SK-N-SH (cell line): ENCODE measurements around the gene COX4I1. TPM values are rescaled to one million over a fixed set of nuclear protein-coding genes. Genes with fewer than 3 reads are reported as not detected.

Experiments used
- CTCF ChIA-PET: fragments of 300-600, 350-600 bp; formaldehyde crosslinking; extraction: SDS; loops from one replicate; lab custom pipeline; 2021; lab: Yijun Ruan, JAX
- POLR2A ChIA-PET: fragments of 350-600 bp; sonication (Branson Sonifier 250); formaldehyde crosslinking; extraction: SDS; loops from one replicate; lab custom pipeline; 2020; ENCODE audit warnings: antibody characterized with exemption, inconsistent platforms; lab: Yijun Ruan, JAX
- DNase-seq: peaks from one replicate; pipeline ENCODE4 v3.0.0; 2012
- H2AFZ ChIP-seq: fragments of 200-600 bp; sonication (generic); 2 replicates; pipeline ENCODE4 v1.8.1; 2016; ENCODE audit warnings: antibody characterized with exemption, mild to moderate bottlenecking, low read depth
- H3F3A ChIP-seq: fragments of 200-600 bp; sonication (generic); replicated peaks from 2 replicates; pipeline ENCODE3; 2016; ENCODE audit warnings: antibody characterized with exemption, mild to moderate bottlenecking; ENCODE audit not compliant: insufficient read depth
- H3K27ac ChIP-seq, 2 experiments: fragments of 200-500 bp in 1 of 2; fragments of 200-600 bp in 1 of 2; sonication (Bioruptor generic) in 1 of 2; sonication (generic), shearing (Covaris generic) in 1 of 2; 2 replicates each; pipeline versions ENCODE4 v1.5.1 to v1.6.1; 2014 to 2016; ENCODE audit warnings: low read depth in 2 of 2, inconsistent platforms in 1 of 2, low read length in 1 of 2, mild to moderate bottlenecking in 1 of 2, mixed read lengths in 1 of 2
- H3K27me3 ChIP-seq: fragments of 200-600 bp; sonication (generic), shearing (Covaris generic); 2 replicates; pipeline ENCODE4 v1.6.1; 2016; ENCODE audit warnings: mixed run types; ENCODE audit not compliant: insufficient read depth
- H3K36me3 ChIP-seq, 2 experiments: fragments of 200-500 bp in 1 of 2; fragments of 200-600 bp in 1 of 2; sonication (Bioruptor generic) in 1 of 2; sonication (generic) in 1 of 2; replicated peaks in 1 of 2; 2 replicates each; pipeline versions ENCODE3 to v1.5.1; 2014 to 2016; ENCODE audit warnings: low read length in 1 of 2, mild to moderate bottlenecking in 1 of 2; ENCODE audit not compliant: insufficient read depth in 2 of 2, control insufficient read depth in 1 of 2
- H3K4me1 ChIP-seq, 2 experiments: fragments of 200-500 bp in 1 of 2; fragments of 200-600 bp in 1 of 2; sonication (Bioruptor generic) in 1 of 2; sonication (generic), shearing (Covaris generic) in 1 of 2; 2 replicates each; pipeline versions ENCODE4 v1.5.1 to v1.6.1; 2014 to 2016; ENCODE audit warnings: low read depth in 1 of 2, low read length in 1 of 2, mixed run types in 1 of 2; ENCODE audit not compliant: insufficient read depth in 2 of 2, control insufficient read depth in 1 of 2
- H3K4me2 ChIP-seq: fragments of 200-600 bp; sonication (generic), shearing (Covaris generic); 2 replicates; pipeline ENCODE4 v1.6.1; 2017; ENCODE audit warnings: mixed run types
- H3K4me3 ChIP-seq, 2 experiments: fragments of 200-500 bp in 1 of 2; fragments of 200-600 bp in 1 of 2; sonication (Bioruptor generic) in 1 of 2; sonication (generic), shearing (Covaris generic) in 1 of 2; 2 replicates each; pipeline versions ENCODE4 v1.5.1 to v1.8.1; 2014 to 2016; ENCODE audit warnings: low read depth in 2 of 2, inconsistent platforms in 1 of 2, low read length in 1 of 2, mild to moderate bottlenecking in 1 of 2, mixed read lengths in 1 of 2, moderate library complexity in 1 of 2
- H3K79me2 ChIP-seq: fragments of 200-600 bp; sonication (generic); 2 replicates; pipeline ENCODE4 v1.8.1; 2017; ENCODE audit warnings: mild to moderate bottlenecking; ENCODE audit not compliant: insufficient read depth
- H3K9ac ChIP-seq: fragments of 200-600 bp; sonication (generic); 2 replicates; pipeline ENCODE4 v1.6.1; 2017; ENCODE audit warnings: mixed run types
- H3K9me2 ChIP-seq: fragments of 200-600 bp; sonication (generic); 2 replicates; pipeline ENCODE4 v1.6.1; 2017; ENCODE audit warnings: mixed run types
- H3K9me3 ChIP-seq: fragments of 200-600 bp; sonication (generic); 2 replicates; pipeline ENCODE4 v1.6.1; 2017; ENCODE audit warnings: mixed run types, mild to moderate bottlenecking, moderate library complexity
- H4K20me1 ChIP-seq: fragments of 200-600 bp; sonication (generic); 2 replicates; pipeline ENCODE4 v1.6.1; 2017; ENCODE audit warnings: mild to moderate bottlenecking, mixed run types; ENCODE audit not compliant: insufficient read depth
- CHD2 ChIP-seq: fragments of 150-350 bp; IDR thresholded peaks from 2 replicates; pipeline ENCODE4 v1.6.1; 2018; ENCODE audit warnings: low read length; ENCODE audit not compliant: partially characterized antibody
- EP300 ChIP-seq, 2 experiments: IDR thresholded peaks; 2 replicates each; pipeline versions ENCODE4 v1.4.0 to v1.6.1; 2012; ENCODE audit warnings: borderline replicate concordance in 1 of 2, low read depth in 1 of 2, low read length in 1 of 2
- EZH2phosphoT487 ChIP-seq: fragments of 200-600 bp; sonication (generic); IDR thresholded peaks from 2 replicates; pipeline ENCODE4 v1.6.1; 2017; ENCODE audit warnings: low read depth, mixed run types, mild to moderate bottlenecking, antibody characterized with exemption, moderate library complexity, borderline replicate concordance
- TAF1 ChIP-seq: IDR thresholded peaks from 2 replicates; pipeline ENCODE4 v1.6.1; 2012; ENCODE audit warnings: low read depth, mild to moderate bottlenecking, low read length, moderate library complexity, borderline replicate concordance
- TEAD4 ChIP-seq: IDR thresholded peaks from 2 replicates; pipeline ENCODE4 v1.4.0; 2012; ENCODE audit warnings: mild to moderate bottlenecking, borderline replicate concordance; ENCODE audit not compliant: insufficient read depth
- WGBS: methylation state at CpG from one replicate; pipeline ENCODE4 v1.1.6; 2017; ENCODE audit warnings: low lambda C conversion rate; 5-methylcytosine and 5-hydroxymethylcytosine counted together
- polyA plus RNA-seq, 3 experiments: library from polyadenylated mRNA; depleted of rRNA; stranded (reverse); fragments of >200 nt; gene quantifications; 2 replicates each; pipeline ENCODE4 v1.2.3, GENCODE V29; 2012
- TF ChIP-seq, protein P1 (sequence below): IDR thresholded peaks from 2 replicates; pipeline ENCODE4 v1.6.1; 2012; ENCODE audit warnings: mild to moderate bottlenecking, low read depth, low read length, moderate library complexity

COX4I1 gene
- polyA plus RNA-seq, 1 of the 3 experiments (the other 2 are of a cell fraction) = 1,294 TPM

DNA sequence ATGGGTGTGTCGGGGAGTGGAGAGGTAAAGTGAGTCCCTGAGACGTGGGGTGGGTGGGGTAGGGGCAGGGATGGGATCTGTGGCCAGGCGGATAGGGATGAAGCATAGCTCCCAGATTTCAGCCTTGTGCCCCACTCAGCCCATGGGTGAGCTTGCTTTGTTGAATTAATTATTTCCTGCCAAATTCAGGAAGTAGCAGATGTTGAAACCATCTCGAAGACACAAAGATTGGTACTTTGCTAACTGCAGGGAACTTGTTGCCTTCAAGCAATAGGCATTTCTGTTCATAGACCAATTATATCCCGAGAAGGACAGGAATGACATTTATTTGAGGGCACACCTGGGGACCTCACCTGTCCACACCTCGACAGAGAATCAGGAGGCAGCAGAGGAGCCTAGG, 37.6 kb upstream of the COX4I1 start (continued):
- TF ChIP-seq, protein P1, sequence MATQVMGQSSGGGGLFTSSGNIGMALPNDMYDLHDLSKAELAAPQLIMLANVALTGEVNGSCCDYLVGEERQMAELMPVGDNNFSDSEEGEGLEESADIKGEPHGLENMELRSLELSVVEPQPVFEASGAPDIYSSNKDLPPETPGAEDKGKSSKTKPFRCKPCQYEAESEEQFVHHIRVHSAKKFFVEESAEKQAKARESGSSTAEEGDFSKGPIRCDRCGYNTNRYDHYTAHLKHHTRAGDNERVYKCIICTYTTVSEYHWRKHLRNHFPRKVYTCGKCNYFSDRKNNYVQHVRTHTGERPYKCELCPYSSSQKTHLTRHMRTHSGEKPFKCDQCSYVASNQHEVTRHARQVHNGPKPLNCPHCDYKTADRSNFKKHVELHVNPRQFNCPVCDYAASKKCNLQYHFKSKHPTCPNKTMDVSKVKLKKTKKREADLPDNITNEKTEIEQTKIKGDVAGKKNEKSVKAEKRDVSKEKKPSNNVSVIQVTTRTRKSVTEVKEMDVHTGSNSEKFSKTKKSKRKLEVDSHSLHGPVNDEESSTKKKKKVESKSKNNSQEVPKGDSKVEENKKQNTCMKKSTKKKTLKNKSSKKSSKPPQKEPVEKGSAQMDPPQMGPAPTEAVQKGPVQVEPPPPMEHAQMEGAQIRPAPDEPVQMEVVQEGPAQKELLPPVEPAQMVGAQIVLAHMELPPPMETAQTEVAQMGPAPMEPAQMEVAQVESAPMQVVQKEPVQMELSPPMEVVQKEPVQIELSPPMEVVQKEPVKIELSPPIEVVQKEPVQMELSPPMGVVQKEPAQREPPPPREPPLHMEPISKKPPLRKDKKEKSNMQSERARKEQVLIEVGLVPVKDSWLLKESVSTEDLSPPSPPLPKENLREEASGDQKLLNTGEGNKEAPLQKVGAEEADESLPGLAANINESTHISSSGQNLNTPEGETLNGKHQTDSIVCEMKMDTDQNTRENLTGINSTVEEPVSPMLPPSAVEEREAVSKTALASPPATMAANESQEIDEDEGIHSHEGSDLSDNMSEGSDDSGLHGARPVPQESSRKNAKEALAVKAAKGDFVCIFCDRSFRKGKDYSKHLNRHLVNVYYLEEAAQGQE = no peak
- no peak for TF ChIP-seq EZH2phosphoT487

DNA sequence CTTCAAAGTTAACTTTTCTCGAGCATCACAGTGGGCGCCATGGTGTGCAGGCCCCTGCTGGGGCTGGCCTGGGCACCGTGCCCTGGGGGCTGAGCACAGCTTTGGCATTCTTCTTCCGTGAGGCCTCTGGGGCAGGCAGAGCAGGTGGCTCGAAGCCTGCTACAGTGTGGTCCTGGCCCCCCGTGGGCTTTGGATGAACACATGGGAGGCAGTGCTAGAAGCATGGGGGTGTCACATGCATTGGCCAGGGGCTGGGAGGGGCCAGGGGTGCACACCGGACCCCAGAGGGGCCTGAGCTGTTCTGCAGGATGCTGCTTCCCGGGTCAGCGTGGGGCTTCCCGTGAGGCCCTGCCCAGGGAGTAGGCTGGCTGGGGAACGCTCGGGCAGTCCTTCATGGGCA, 36.5 kb upstream of the COX4I1 start:
- Histone ChIP-seq H3K27me3 (peaks cover 6% of the 10 kb centered on the region; the same call in 1 of the 2 replicates), H3K27ac (no peak overlapping the region), H3K4me3 (no peak overlapping the region), H3K9me2 (no peaks in the 10 kb centered on the region), H3K9ac (no peak overlapping the region), H3F3A (peaks cover 10% of the 10 kb centered on the region), H3K4me1 (peaks cover 1 to 7% of the 10 kb centered on the region in 2 experiments; a peak in 3 of 4 replicates), H3K79me2 (no peaks in the 10 kb centered on the region), H4K20me1 (no peaks in the 10 kb centered on the region), H3K36me3 (no peaks in the 10 kb centered on the region), H3K4me2 (no peak overlapping the region), H2AFZ (no peak overlapping the region), H3K9me3 (no peaks in the 10 kb centered on the region)
- TF ChIP-seq TEAD4 (no peak), EP300 (IDR thresholded peaks at IDR 0.05; ENCODE audit: borderline replicate concordance in 1 of 2, low read depth in 1 of 2, low read length in 1 of 2) (no peak), CHD2 (no peak)
- ChIA-PET POLR2A (no interaction called here), CTCF (interaction anchor here (1.0 to 2.3 kb wide), 3 partner anchors 8 to 24 kb away, joined by 3 to 5 read pairs (median 5); no protein-coding TSS in a partner anchor)
- 78% methylated on average over 5 of the region's 12 CpGs for WGBS
- DNase-seq = no peak

DNA sequence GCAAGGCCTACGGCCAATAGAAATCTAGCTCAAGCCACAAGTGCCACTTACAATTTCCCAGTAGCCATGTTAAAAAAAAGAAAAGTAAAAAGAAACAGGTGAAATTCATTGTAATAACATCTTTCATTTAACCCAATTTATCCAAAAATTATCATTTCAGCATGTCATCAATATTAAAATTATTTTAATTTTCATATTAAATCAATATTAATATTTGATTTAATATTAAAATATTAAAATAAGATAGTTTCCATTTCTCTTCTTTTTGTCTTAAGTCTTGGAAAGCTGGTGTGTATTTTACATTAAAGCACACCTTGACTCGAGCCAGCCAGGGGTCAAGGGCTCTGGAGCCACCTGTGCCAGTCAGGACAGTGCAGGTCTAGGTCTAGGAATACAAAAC, 35.9 kb upstream of the COX4I1 start:
- H3K4me1 ChIP-seq = peaks cover 3 to 10% of the 10 kb centered on the region in 2 experiments; a peak in 3 of 4 replicates
- DNase-seq = no peak
- H3K79me2 ChIP-seq = no peaks in the 10 kb centered on the region
- no peak overlapping the region for H3K9ac ChIP-seq
- no peak overlapping the region for H3K27ac ChIP-seq
- POLR2A ChIA-PET = no interaction called here
- CTCF ChIA-PET = interaction anchor here (2.3 kb wide), 1 partner anchor 9 kb away, joined by 5 read pairs; no protein-coding TSS in a partner anchor
- no peaks in the 10 kb centered on the region for H3K9me2 ChIP-seq
- no peak overlapping the region for H2AFZ ChIP-seq
- no peak overlapping the region for H3K4me2 ChIP-seq
- no peaks in the 10 kb centered on the region for H3K36me3 ChIP-seq
- TF ChIP-seq TAF1 (no peak), CHD2 (no peak), TEAD4 (no peak)
- no peaks in the 10 kb centered on the region for H3K9me3 ChIP-seq
- no peaks in the 10 kb centered on the region for H4K20me1 ChIP-seq
- WGBS = 86% methylated on average over 2 of the region's 2 CpGs
- H3F3A ChIP-seq = peaks cover 7% of the 10 kb centered on the region
- H3K27me3 ChIP-seq = peaks cover 6% of the 10 kb centered on the region; the same call in 1 of the 2 replicates
- no peak overlapping the region for H3K4me3 ChIP-seq
